Large intestine (tissue), 3 donors: Measurements from ENCODE around the gene BICDL1. TPM values are rescaled to one million over a fixed set of nuclear protein-coding genes. Genes with fewer than 3 reads are reported as not detected.

Experiments
- DNase-seq, 2 donors: peaks; one replicate each; pipeline versions ENCODE4 v3.0.0 to v3.0.0-alpha.2; 2013
- H3K27ac ChIP-seq: one replicate; pipeline ENCODE4 v1.5.1; 2013; ENCODE audit warnings: low read length
- H3K27me3 ChIP-seq: 2 replicates; pipeline ENCODE4 v1.6.1; 2013; ENCODE audit warnings: low read length; ENCODE audit not compliant: control insufficient read depth, insufficient read depth
- H3K36me3 ChIP-seq: 2 replicates; pipeline ENCODE4 v1.6.1; 2013; ENCODE audit warnings: low read length; ENCODE audit not compliant: control insufficient read depth, insufficient read depth
- H3K4me1 ChIP-seq: one replicate; pipeline ENCODE4 v1.6.1; 2013; ENCODE audit warnings: low read length; ENCODE audit not compliant: control insufficient read depth, insufficient read depth
- H3K4me3 ChIP-seq: one replicate; pipeline ENCODE4 v1.5.1; 2013; ENCODE audit warnings: low read length
- H3K9me3 ChIP-seq: one replicate; pipeline ENCODE4 v1.6.1; 2013; ENCODE audit warnings: mild to moderate bottlenecking, low read depth, low read length, moderate library complexity; ENCODE audit not compliant: control insufficient read depth
- WGBS: methylation state at CpG from one replicate; pipeline ENCODE4 v1.1.5; 2013; ENCODE audit warnings: low lambda C conversion rate; ENCODE audit not compliant: insufficient coverage; 5-methylcytosine and 5-hydroxymethylcytosine counted together
- polyA plus RNA-seq: library from polyadenylated mRNA; unstranded; fragments of 120-200 nt; gene quantifications from one replicate; pipeline ENCODE4 v1.2.1, GENCODE V29; 2013

Gene BICDL1
- polyA plus RNA-seq, 1 donor = 14.9 TPM

GRCh38 chr12:120092551-120093335 lies 103.7 kb downstream of the BICDL1 start:
- Histone ChIP-seq H3K4me1 (no peaks in the 10 kb centered on the region), H3K4me3 (no peak overlapping the region), H3K9me3 (no peaks in the 10 kb centered on the region), H3K27ac (no peak overlapping the region), H3K36me3 (peaks cover 28% of the 10 kb centered on the region), H3K27me3 (no peaks in the 10 kb centered on the region)
- no peak for DNase-seq
- WGBS = no CpG with 5 or more reads among the region's 23 CpGs

- Histone ChIP-seq H3K4me1 (no peaks in the 10 kb centered on the region), H3K9me3 (no peaks in the 10 kb centered on the region), H3K36me3 (peaks cover 31% of the 10 kb centered on the region), H3K27me3 (no peaks in the 10 kb centered on the region), H3K4me3 (no peak overlapping the region), H3K27ac (no peak overlapping the region)
- DNase-seq = no peak
- WGBS = no CpG with 5 or more reads among the region's 4 CpGs
These were observed 104.2 kb downstream of the BICDL1 start for GRCh38 chr12:120093336-120093591.

GRCh38 chr12:120093592-120094355 lies 104.7 kb downstream of the BICDL1 start:
- no peak for DNase-seq
- H3K36me3 ChIP-seq = peaks cover 35% of the 10 kb centered on the region
- no peak overlapping the region for H3K27ac ChIP-seq
- no peaks in the 10 kb centered on the region for H3K4me1 ChIP-seq
- H3K9me3 ChIP-seq = no peaks in the 10 kb centered on the region
- no peak overlapping the region for H3K4me3 ChIP-seq
- H3K27me3 ChIP-seq = no peaks in the 10 kb centered on the region
- WGBS = no CpG with 5 or more reads among the region's 17 CpGs

GRCh38 chr12:120094485-120094884 lies 105.4 kb downstream of the BICDL1 start:
- Histone ChIP-seq H3K36me3 (peaks cover 40% of the 10 kb centered on the region), H3K9me3 (no peaks in the 10 kb centered on the region), H3K4me1 (no peaks in the 10 kb centered on the region), H3K27ac (no peak overlapping the region), H3K4me3 (no peak overlapping the region), H3K27me3 (no peaks in the 10 kb centered on the region)
- no peak for DNase-seq
- WGBS = no CpG with 5 or more reads among the region's 9 CpGs

- no peak for DNase-seq
- peaks cover 46% of the 10 kb centered on the region for H3K36me3 ChIP-seq
- H3K4me3 ChIP-seq = no peak overlapping the region
- H3K9me3 ChIP-seq = no peaks in the 10 kb centered on the region
- H3K4me1 ChIP-seq = no peaks in the 10 kb centered on the region
- 90% methylated on average over 2 of the region's 13 CpGs for WGBS
- H3K27ac ChIP-seq = no peak overlapping the region
- H3K27me3 ChIP-seq = no peaks in the 10 kb centered on the region
These were observed 106.3 kb downstream of the BICDL1 start for GRCh38 chr12:120095331-120095730.

GRCh38 chr12:120095736-120096135 lies 106.7 kb downstream of the BICDL1 start:
- no peak for DNase-seq
- H3K36me3 ChIP-seq = peaks cover 50% of the 10 kb centered on the region
- WGBS = no CpG with 5 or more reads among the region's 8 CpGs

GRCh38 chr12:120096671-120097202 lies 107.7 kb downstream of the BICDL1 start:
- 90% methylated on average over 4 of the region's 34 CpGs for WGBS
- Histone ChIP-seq H3K4me3 (no peak overlapping the region), H3K4me1 (no peaks in the 10 kb centered on the region), H3K27me3 (no peaks in the 10 kb centered on the region), H3K27ac (no peak overlapping the region), H3K9me3 (no peaks in the 10 kb centered on the region), H3K36me3 (peaks cover 53% of the 10 kb centered on the region)
- DNase-seq = no peak

More at GRCh38 chr12:120095736-120096135, 106.7 kb downstream of the BICDL1 start:
- no peaks in the 10 kb centered on the region for H3K27me3 ChIP-seq
- no peak overlapping the region for H3K27ac ChIP-seq
- no peaks in the 10 kb centered on the region for H3K9me3 ChIP-seq
- H3K4me1 ChIP-seq = no peaks in the 10 kb centered on the region
- H3K4me3 ChIP-seq = no peak overlapping the region

- no peaks in the 10 kb centered on the region for H3K27me3 ChIP-seq
- H3K36me3 ChIP-seq = peaks cover 71% of the 10 kb centered on the region
- H3K4me1 ChIP-seq = no peaks in the 10 kb centered on the region
- no peaks in the 10 kb centered on the region for H3K9me3 ChIP-seq
- no peak overlapping the region for H3K27ac ChIP-seq
- no peak overlapping the region for H3K4me3 ChIP-seq
- no CpG with 5 or more reads among the region's 36 CpGs for WGBS
- DNase-seq = no peak
These were observed 109.9 kb downstream of the BICDL1 start for GRCh38 chr12:120098756-120099470.

- peaks cover 73% of the 10 kb centered on the region for H3K36me3 ChIP-seq
- no peak overlapping the region for H3K4me3 ChIP-seq
- H3K9me3 ChIP-seq = no peaks in the 10 kb centered on the region
- peaks cover 5% of the 10 kb centered on the region for H3K4me1 ChIP-seq
- no peaks in the 10 kb centered on the region for H3K27me3 ChIP-seq
- no peak overlapping the region for H3K27ac ChIP-seq
- no peak for DNase-seq
- no CpG with 5 or more reads among the region's 11 CpGs for WGBS
These were observed 110.7 kb downstream of the BICDL1 start for GRCh38 chr12:120099738-120100137.

- H3K4me3 ChIP-seq = no peak overlapping the region
- H3K27me3 ChIP-seq = no peaks in the 10 kb centered on the region
- 93% methylated on average over 3 of the region's 21 CpGs for WGBS
- H3K36me3 ChIP-seq = peaks cover 75% of the 10 kb centered on the region
- no peak for DNase-seq
- H3K9me3 ChIP-seq = no peaks in the 10 kb centered on the region
- no peak overlapping the region for H3K27ac ChIP-seq
- peaks cover 12% of the 10 kb centered on the region for H3K4me1 ChIP-seq
These were observed 111.6 kb downstream of the BICDL1 start for GRCh38 chr12:120100630-120101029.
